Stimulated activated CD4-positive, alpha-beta T cell treated with anti-CD3 and anti-CD28 coated beads, Interleukin-1b, Interleukin-23, amount 100 ng/mL, for 48 hours (primary cell): ENCODE results near the gene DOCK4.

Experiments used
- DNase-seq: peaks from one replicate; pipeline ENCODE4 v3.0.0-alpha.2; 2020

The DOCK4 gene

GRCh38 chr7:112105584-112106530 lies 100.3 kb downstream of the DOCK4 start:
- no peak for DNase-seq

GRCh38 chr7:112104120-112104519 lies 102.1 kb downstream of the DOCK4 start:
- DNase-seq: no peak

GRCh38 chr7:112103246-112103645 lies 103.0 kb downstream of the DOCK4 start:
- DNase-seq: no peak

- DNase-seq: no peak
Measured at GRCh38 chr7:112101201-112101846, 104.9 kb downstream of the DOCK4 start.

- no peak for DNase-seq
Measured at GRCh38 chr7:112097524-112097923, 108.7 kb downstream of the DOCK4 start.

- DNase-seq: no peak
Measured at GRCh38 chr7:112093409-112093808, 112.8 kb downstream of the DOCK4 start.

- DNase-seq: no peak
Measured at GRCh38 chr7:112092709-112093395, 113.3 kb downstream of the DOCK4 start.

GRCh38 chr7:112092306-112092705 lies 113.9 kb downstream of the DOCK4 start:
- DNase-seq: no peak

GRCh38 chr7:112091768-112092167 lies 114.4 kb downstream of the DOCK4 start:
- DNase-seq: no peak

- no peak for DNase-seq
Measured at GRCh38 chr7:112089551-112089950, 116.6 kb downstream of the DOCK4 start.

GRCh38 chr7:112088484-112089016 lies 117.6 kb downstream of the DOCK4 start:
- DNase-seq: no peak

- DNase-seq: no peak
Measured at GRCh38 chr7:112086496-112087254, 119.5 kb downstream of the DOCK4 start.

GRCh38 chr7:112084520-112084971 lies 121.7 kb downstream of the DOCK4 start:
- no peak for DNase-seq

GRCh38 chr7:112083776-112084355 lies 122.3 kb downstream of the DOCK4 start:
- DNase-seq: no peak

GRCh38 chr7:112082306-112082705 lies 123.9 kb downstream of the DOCK4 start:
- no peak for DNase-seq

- DNase-seq: no peak
Measured at GRCh38 chr7:112081778-112082177, 124.4 kb downstream of the DOCK4 start.

- no peak for DNase-seq
Measured at GRCh38 chr7:112080978-112081377, 125.2 kb downstream of the DOCK4 start.

- no peak for DNase-seq
Measured at GRCh38 chr7:112080441-112080840, 125.8 kb downstream of the DOCK4 start.

- no peak for DNase-seq
Measured at GRCh38 chr7:112079673-112080072, 126.5 kb downstream of the DOCK4 start.

GRCh38 chr7:112079122-112079521 lies 127.1 kb downstream of the DOCK4 start:
- DNase-seq: no peak

- no peak for DNase-seq
Measured at GRCh38 chr7:112076324-112076723, 129.9 kb downstream of the DOCK4 start.

GRCh38 chr7:112074464-112074863 lies 131.7 kb downstream of the DOCK4 start:
- DNase-seq: no peak
